Lung (tissue), 12 donors: Measurements from ENCODE around the gene MAP4K1. TPM values are rescaled to one million over a fixed set of nuclear protein-coding genes. Genes with fewer than 3 reads are reported as not detected.

Source experiments
- ATAC-seq: fragments of 200-7000 bp; cut with Tn5 transposase; one replicate; pipeline ENCODE4 v1.9.1; 2020; ENCODE audit warnings: moderate number of reproducible peaks; ENCODE audit not compliant: insufficient read depth, low FRiP score
- DNase-seq, 3 donors: peaks; one replicate each; pipeline ENCODE4 v3.0.0-alpha.2; 2013 to 2017
- H3K27ac ChIP-seq, 2 donors: one replicate each; pipeline ENCODE4 v1.5.1; 2013; ENCODE audit warnings: mild to moderate bottlenecking in 2 of 2, moderate library complexity in 2 of 2, control low read depth in 1 of 2, inconsistent platforms in 1 of 2, low read depth in 1 of 2, low read length in 1 of 2
- H3K27me3 ChIP-seq, 3 donors: one replicate each; pipeline ENCODE4 v1.5.1; 2013; ENCODE audit warnings: low read length in 2 of 3; ENCODE audit not compliant: control insufficient read depth in 3 of 3, insufficient read depth in 3 of 3
- H3K36me3 ChIP-seq, 4 donors: one replicate each; pipeline ENCODE4 v1.5.1; 2013; ENCODE audit warnings: low read length in 4 of 4, mild to moderate bottlenecking in 1 of 4, moderate library complexity in 1 of 4; ENCODE audit not compliant: control insufficient read depth in 4 of 4, insufficient read depth in 4 of 4
- H3K4me1 ChIP-seq, 5 donors: one replicate each; pipeline ENCODE4 v1.5.1; 2013; ENCODE audit warnings: low read length in 5 of 5, mild to moderate bottlenecking in 2 of 5, moderate library complexity in 1 of 5; ENCODE audit not compliant: control insufficient read depth in 5 of 5, insufficient read depth in 5 of 5
- H3K4me3 ChIP-seq: one replicate; pipeline ENCODE4 v1.5.1; 2013; ENCODE audit warnings: mild to moderate bottlenecking, control low read depth, moderate library complexity
- H3K9ac ChIP-seq, 2 donors: one replicate each; pipeline ENCODE4 v1.5.1; 2013; ENCODE audit warnings: low read length in 2 of 2, control low read depth in 1 of 2; ENCODE audit not compliant: insufficient read depth in 1 of 2
- H3K9me3 ChIP-seq, 4 donors: one replicate each; pipeline ENCODE4 v1.5.1; 2013; ENCODE audit warnings: low read length in 3 of 4, mild to moderate bottlenecking in 1 of 4, moderate library complexity in 1 of 4; ENCODE audit not compliant: control insufficient read depth in 4 of 4, insufficient read depth in 3 of 4
- WGBS, 2 donors: extraction: QIAGEN DNeasy Blood & Tissue Kit; methylation state at CpG; one replicate each; pipeline ENCODE4 v1.1.7; 2013; 5-methylcytosine and 5-hydroxymethylcytosine counted together
- polyA plus RNA-seq, 2 donors: library from polyadenylated mRNA; stranded (reverse); fragments of 200-250 nt; gene quantifications; one replicate each; pipeline ENCODE4 v1.2.1, GENCODE V29; 2013
- total RNA-seq, 2 donors: library from RNA; depleted of rRNA in 1 of 2; stranded (reverse); fragments of >200 nt in 1 of 2; gene quantifications; one replicate each; pipeline ENCODE4 v1.2.1, GENCODE V29; 2014 to 2021
- TF ChIP-seq, protein P1 (sequence below): IDR thresholded peaks from 2 replicates; pipeline ENCODE4 v1.5.1; 2012; ENCODE audit warnings: mild to moderate bottlenecking; ENCODE audit errors: control extremely low read depth, extremely low read depth
- donor health status: control.
- donor health status: control.
- donor health status: Bipolar disorder and iron deficiency.
- donor health status: healthy.
- donor health status: DM: yes; HTN: yes; CAD: no.

The MAP4K1 gene
- total and polyA plus RNA-seq, 4 donors, result 4.0 to 13.1 (median 8.4) TPM

DNA sequence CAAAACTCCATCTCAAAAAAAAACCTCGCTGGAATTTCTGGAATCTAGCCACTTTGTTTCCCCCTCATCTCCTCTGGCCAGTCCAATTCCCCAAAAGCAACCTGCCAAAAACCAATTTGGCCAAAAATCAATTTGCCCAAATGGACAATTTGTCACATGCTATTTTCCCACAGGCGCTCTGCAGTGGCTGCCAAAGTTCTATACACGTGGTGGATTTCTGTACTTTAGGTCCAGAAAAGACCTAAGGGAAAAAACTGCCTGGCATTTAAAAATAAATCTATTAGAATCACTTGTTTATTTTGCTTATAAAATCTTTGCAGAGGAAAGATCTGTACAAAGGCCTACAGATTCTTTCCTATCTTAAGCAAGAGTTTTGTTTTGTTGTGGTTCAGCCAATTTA, 79.4 kb downstream of the MAP4K1 start:
- no peak for ATAC-seq

More for the DNA sequence above, 79.4 kb downstream of the MAP4K1 start:
- Histone ChIP-seq H3K27ac (no peak overlapping the region), H3K9me3 (peaks cover 0 to 16% (median 2%) of the 10 kb centered on the region in 4 donors), H3K4me3 (no peak overlapping the region), H3K36me3 (no peaks in the 10 kb centered on the region), H3K9ac (no peak overlapping the region), H3K27me3 (no peaks in the 10 kb centered on the region), H3K4me1 (no peaks in the 10 kb centered on the region)
- TF ChIP-seq, protein P1, sequence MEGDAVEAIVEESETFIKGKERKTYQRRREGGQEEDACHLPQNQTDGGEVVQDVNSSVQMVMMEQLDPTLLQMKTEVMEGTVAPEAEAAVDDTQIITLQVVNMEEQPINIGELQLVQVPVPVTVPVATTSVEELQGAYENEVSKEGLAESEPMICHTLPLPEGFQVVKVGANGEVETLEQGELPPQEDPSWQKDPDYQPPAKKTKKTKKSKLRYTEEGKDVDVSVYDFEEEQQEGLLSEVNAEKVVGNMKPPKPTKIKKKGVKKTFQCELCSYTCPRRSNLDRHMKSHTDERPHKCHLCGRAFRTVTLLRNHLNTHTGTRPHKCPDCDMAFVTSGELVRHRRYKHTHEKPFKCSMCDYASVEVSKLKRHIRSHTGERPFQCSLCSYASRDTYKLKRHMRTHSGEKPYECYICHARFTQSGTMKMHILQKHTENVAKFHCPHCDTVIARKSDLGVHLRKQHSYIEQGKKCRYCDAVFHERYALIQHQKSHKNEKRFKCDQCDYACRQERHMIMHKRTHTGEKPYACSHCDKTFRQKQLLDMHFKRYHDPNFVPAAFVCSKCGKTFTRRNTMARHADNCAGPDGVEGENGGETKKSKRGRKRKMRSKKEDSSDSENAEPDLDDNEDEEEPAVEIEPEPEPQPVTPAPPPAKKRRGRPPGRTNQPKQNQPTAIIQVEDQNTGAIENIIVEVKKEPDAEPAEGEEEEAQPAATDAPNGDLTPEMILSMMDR, result no peak
- 53 to 69% methylated on average over 3 of the region's 3 CpGs for WGBS, 2 donors
- no peak for DNase-seq

Other genes with a start within 250 kb of the MAP4K1 start
- gene PSMD8, start 243.4 kb downstream of the MAP4K1 start, total RNA-seq, result 100 to 1,000 TPM; 134 to 163 TPM
- gene PSMD8, start 243.4 kb downstream of the MAP4K1 start, polyA plus RNA-seq, result 100 to 1,000 TPM in 1 of 2 donors, 10 to 100 TPM in 1; 65.4 to 233 TPM
- under 1 TPM; 0.17 to 0.61 TPM for gene GGN, start 229.9 kb downstream of the MAP4K1 start, total RNA-seq
- gene GGN, start 229.9 kb downstream of the MAP4K1 start, polyA plus RNA-seq, result under 1 TPM; 0.33 to 0.44 TPM
- gene SPRED3, start 229.3 kb downstream of the MAP4K1 start, total RNA-seq, result 1 to 10 TPM in 1 of 2 donors, under 1 TPM in 1; 0.09 to 2.6 TPM
- gene SPRED3, start 229.3 kb downstream of the MAP4K1 start, polyA plus RNA-seq, result 1 to 10 TPM; 1.2 to 1.4 TPM
- 10 to 100 TPM; 13.1 to 22.0 TPM for gene FAM98C, start 214.9 kb downstream of the MAP4K1 start, total RNA-seq
- 10 to 100 TPM; 19.8 to 20.6 TPM for gene FAM98C, start 214.9 kb downstream of the MAP4K1 start, polyA plus RNA-seq
- gene RASGRP4, start 191.7 kb downstream of the MAP4K1 start, total RNA-seq, result 10 to 100 TPM in 1 of 2 donors, 1 to 10 TPM in 1; 4.5 to 12.9 TPM
- 10 to 100 TPM in 1 of 2 donors, 1 to 10 TPM in 1; 3.5 to 39.0 TPM for gene RASGRP4, start 191.7 kb downstream of the MAP4K1 start, polyA plus RNA-seq
- 1 to 10 TPM; 2.9 to 5.2 TPM for gene RYR1, start 184.3 kb downstream of the MAP4K1 start, total RNA-seq
- gene RYR1, start 184.3 kb downstream of the MAP4K1 start, polyA plus RNA-seq, result 1 to 10 TPM; 2.8 to 7.6 TPM
- gene EIF3K, start 1.2 kb upstream of the MAP4K1 start, total RNA-seq, result 100 to 1,000 TPM; 142 to 243 TPM
- gene EIF3K, start 1.2 kb upstream of the MAP4K1 start, polyA plus RNA-seq, result 100 to 1,000 TPM; 266 to 344 TPM
- gene ACTN4, start 29.7 kb upstream of the MAP4K1 start, total RNA-seq, result 100 to 1,000 TPM; 339 to 552 TPM
- gene ACTN4, start 29.7 kb upstream of the MAP4K1 start, polyA plus RNA-seq, result 100 to 1,000 TPM; 229 to 394 TPM
- gene CAPN12, start 126.5 kb upstream of the MAP4K1 start, total RNA-seq, result 1 to 10 TPM; 2.0 to 7.1 TPM
- 10 to 100 TPM in 1 of 2 donors, 1 to 10 TPM in 1; 4.9 to 17.8 TPM for gene CAPN12, start 126.5 kb upstream of the MAP4K1 start, polyA plus RNA-seq
- gene LGALS7, start 155.6 kb upstream of the MAP4K1 start, total RNA-seq, result 1 to 10 TPM in 1 of 2 donors, not detected in 1; 2.4 TPM
- gene LGALS7, start 155.6 kb upstream of the MAP4K1 start, polyA plus RNA-seq, result 1 to 10 TPM; 4.9 to 5.0 TPM
- 1 to 10 TPM in 1 of 2 donors, not detected in 1; 2.3 TPM for gene LGALS7B, start 171.2 kb upstream of the MAP4K1 start, total RNA-seq
- gene LGALS7B, start 171.2 kb upstream of the MAP4K1 start, polyA plus RNA-seq, result 10 to 100 TPM; 12.2 to 16.3 TPM
- 1 to 10 TPM; 1.7 to 3.5 TPM for gene LGALS4, start 195.0 kb upstream of the MAP4K1 start, total RNA-seq
- gene LGALS4, start 195.0 kb upstream of the MAP4K1 start, polyA plus RNA-seq, result 1 to 10 TPM in 1 of 2 donors, under 1 TPM in 1; 0.39 to 4.1 TPM
- gene ECH1, start 213.8 kb upstream of the MAP4K1 start, total RNA-seq, result 100 to 1,000 TPM in 1 of 2 donors, 10 to 100 TPM in 1; 57.3 to 205 TPM
- gene ECH1, start 213.8 kb upstream of the MAP4K1 start, polyA plus RNA-seq, result 100 to 1,000 TPM; 202 to 274 TPM
- gene HNRNPL, start 232.0 kb upstream of the MAP4K1 start, total RNA-seq, result 100 to 1,000 TPM; 233 to 298 TPM
- 100 to 1,000 TPM; 169 to 185 TPM for gene HNRNPL, start 232.0 kb upstream of the MAP4K1 start, polyA plus RNA-seq